ENCODE results near the gene ISX. TPM values are rescaled to one million over a fixed set of nuclear protein-coding genes. Genes with fewer than 3 reads are reported as not detected.

Gene ISX
- total and polyA plus RNA-seq, 2 of the 13 experiments (the other 11 are each of a cell fraction or from before 2014, with no cell fraction given) = 1.4 to 1.8 TPM

DNA sequence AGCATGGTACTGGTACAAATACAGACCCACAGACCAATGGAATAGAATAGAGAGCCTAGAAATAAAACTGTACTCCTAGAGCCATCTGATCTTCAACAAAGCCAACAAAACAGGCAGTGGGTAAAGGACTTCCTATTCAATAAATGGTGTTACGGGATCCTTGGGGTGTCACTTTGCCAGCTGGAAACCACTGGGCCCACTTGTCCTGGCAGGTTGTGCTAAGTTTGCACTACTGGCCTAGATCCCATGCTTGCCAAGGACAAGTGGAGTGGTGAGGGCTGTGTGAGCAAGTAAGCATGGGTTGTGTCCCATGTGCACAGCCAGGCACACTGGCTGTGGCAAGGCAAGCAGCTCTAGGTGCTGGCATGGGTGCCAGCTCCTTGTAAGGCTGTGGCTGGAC is 8.8 kb upstream of the ISX start:
- no TSS peak for BruUV-seq (replicated peaks)
- Histone ChIP-seq H3K9me3 (ENCODE audit: low read length) (no peaks in the 10 kb centered on the region), H3K36me3 (replicated peaks in 1 of 2; ENCODE audit: control insufficient read depth in 1 of 2, insufficient read depth in 2 of 2, low read length in 2 of 2) (no peaks in the 10 kb centered on the region), H3K4me1 (ENCODE audit: insufficient read depth, low read length) (no peaks in the 10 kb centered on the region), H3K27me3 (ENCODE audit: control insufficient read depth in 1 of 2, insufficient read depth in 2 of 2, low read length in 2 of 2) (peaks cover 2 to 7% of the 10 kb centered on the region in 2 experiments; a peak in 3 of 5 replicates), H3K27ac (ENCODE audit: extremely low read length, insufficient read depth, low read length) (no peak overlapping the region), H4K20me1 (ENCODE audit: insufficient read depth, low read length) (no peaks in the 10 kb centered on the region), H3K4me3 (replicated peaks in 1 of 3; ENCODE audit: insufficient read depth in 1 of 3, low read depth in 2 of 3, low read length in 3 of 3) (no peak overlapping the region), H2AFZ (ENCODE audit: low read length) (no peak overlapping the region), H3K79me2 (ENCODE audit: insufficient read depth, low read length) (no peaks in the 10 kb centered on the region), H3K4me2 (ENCODE audit: low read depth, low read length) (no peak overlapping the region), H3K9ac (ENCODE audit: insufficient read depth, low read depth, low read length) (no peak overlapping the region)
- FAIRE-seq (no peak), ATAC-seq (no peak), DNase-seq (ENCODE audit: low spot score) (no peak)
- ChIA-PET CTCF (ENCODE audit: low intra/inter-chr PET ratio, low total read pairs) (no interaction called here), POLR2A (no interaction called here)
- TF ChIP-seq ZUFSP (CRISPR knock-in tag; IDR thresholded peaks at IDR 0.05; ENCODE audit: borderline replicate concordance) (no peak), ZFP36L2 (CRISPR knock-in tag; IDR thresholded peaks at IDR 0.05) (no peak), MTA3 (CRISPR knock-in tag; IDR thresholded peaks at IDR 0.05) (no peak), ZNF768 (CRISPR knock-in tag; IDR thresholded peaks at IDR 0.05) (no peak), IKZF4 (CRISPR knock-in tag; IDR thresholded peaks at IDR 0.05; ENCODE audit: borderline replicate concordance, low read depth, not compliant biosample characterization) (no peak)
- TF ChIP-seq, protein P1, sequence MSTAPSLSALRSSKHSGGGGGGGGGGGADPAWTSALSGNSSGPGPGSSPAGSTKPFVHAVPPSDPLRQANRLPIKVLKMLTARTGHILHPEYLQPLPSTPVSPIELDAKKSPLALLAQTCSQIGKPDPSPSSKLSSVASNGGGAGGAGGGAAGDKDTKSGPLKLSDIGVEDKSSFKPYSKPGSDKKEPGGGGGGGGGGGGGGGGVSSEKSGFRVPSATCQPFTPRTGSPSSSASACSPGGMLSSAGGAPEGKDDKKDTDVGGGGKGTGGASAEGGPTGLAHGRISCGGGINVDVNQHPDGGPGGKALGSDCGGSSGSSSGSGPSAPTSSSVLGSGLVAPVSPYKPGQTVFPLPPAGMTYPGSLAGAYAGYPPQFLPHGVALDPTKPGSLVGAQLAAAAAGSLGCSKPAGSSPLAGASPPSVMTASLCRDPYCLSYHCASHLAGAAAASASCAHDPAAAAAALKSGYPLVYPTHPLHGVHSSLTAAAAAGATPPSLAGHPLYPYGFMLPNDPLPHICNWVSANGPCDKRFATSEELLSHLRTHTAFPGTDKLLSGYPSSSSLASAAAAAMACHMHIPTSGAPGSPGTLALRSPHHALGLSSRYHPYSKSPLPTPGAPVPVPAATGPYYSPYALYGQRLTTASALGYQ (CRISPR knock-in tag; IDR thresholded peaks at IDR 0.05) = no peak
- in situ Hi-C loops (cut with HindIII; ENCODE audit: extremely low pct_ligation_motif_present, low pct_unique_long_range_greater_than_20kb) = no loop called here
- WGBS (ENCODE audit: low lambda C conversion rate) = 89% methylated on average over 1 of the region's 1 CpG
- intact Hi-C loops (cut with micrococcal nuclease; ENCODE audit: unreplicated experiment) = no loop called here
